Ovary (tissue), 3 donors: ENCODE data around the gene LAMB4.

Experiments
- CTCF ChIP-seq, 3 donors: fragments of 450-650 bp in 2 of 3; fragments of 200-600 bp in 1 of 3; IDR thresholded peaks; one replicate each; pipeline versions ENCODE4 v1.5.1 to v1.8.0; 2016 to 2022; ENCODE audit warnings: antibody characterized with exemption in 3 of 3, mild to moderate bottlenecking in 1 of 3
- POLR2A ChIP-seq: fragments of 450-650 bp; IDR thresholded peaks from one replicate; pipeline ENCODE4 v1.6.1; 2017; ENCODE audit warnings: antibody characterized with exemption, mild to moderate bottlenecking, moderate library complexity
- donor health status: DM: no; HTN: no; CAD: no.

DNA sequence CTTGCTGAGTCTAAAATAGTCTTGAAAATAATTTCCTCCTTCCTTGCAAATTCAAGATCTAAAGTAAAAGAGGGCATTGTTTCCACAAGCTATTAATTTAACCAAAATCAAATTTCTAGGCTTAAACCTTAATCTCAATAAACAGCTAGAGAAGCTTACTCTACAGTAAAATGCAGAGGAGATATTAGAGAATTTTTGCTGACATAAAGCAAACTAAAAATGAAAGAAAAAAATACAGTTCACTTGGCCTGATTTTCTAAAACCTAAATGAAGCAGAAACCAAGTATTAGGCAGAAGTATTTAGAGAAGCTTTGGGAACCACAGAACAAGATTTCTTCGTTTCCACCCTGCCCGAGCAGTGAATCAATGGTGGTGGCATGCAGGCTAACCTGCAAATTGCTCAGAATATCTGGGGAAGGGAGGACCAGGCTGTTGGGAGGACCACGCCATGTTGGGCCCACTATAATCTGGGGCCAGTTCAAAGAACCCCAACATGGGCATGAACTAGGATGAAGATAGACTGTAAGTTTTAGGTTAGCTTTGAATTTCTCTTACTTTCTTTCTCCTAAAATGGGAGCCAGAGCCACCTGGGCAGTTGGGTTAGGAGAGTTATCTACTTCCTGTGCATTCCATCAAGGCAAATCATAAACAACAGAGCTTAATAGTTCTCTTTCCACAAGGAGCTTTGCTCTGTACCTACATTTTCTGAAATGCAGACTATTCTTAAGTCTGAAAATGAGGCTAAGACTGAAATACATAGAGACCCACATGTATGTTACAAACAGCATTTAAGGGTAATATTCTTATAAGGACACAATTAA, 131.3 kb downstream of the LAMB4 start:
- TF ChIP-seq CTCF (IDR thresholded peaks at IDR 0.05) (no peak), POLR2A (no peak)
